HG03139 (cell line): ENCODE results near the gene PTPRJ.

ENCODE experiments used
- ATAC-seq: cut with Tn5 transposase; IDR thresholded peaks from one replicate; pipeline ENCODE4 v1.9.1; 2021; ENCODE audit not compliant: unreplicated experiment

The PTPRJ gene

DNA sequence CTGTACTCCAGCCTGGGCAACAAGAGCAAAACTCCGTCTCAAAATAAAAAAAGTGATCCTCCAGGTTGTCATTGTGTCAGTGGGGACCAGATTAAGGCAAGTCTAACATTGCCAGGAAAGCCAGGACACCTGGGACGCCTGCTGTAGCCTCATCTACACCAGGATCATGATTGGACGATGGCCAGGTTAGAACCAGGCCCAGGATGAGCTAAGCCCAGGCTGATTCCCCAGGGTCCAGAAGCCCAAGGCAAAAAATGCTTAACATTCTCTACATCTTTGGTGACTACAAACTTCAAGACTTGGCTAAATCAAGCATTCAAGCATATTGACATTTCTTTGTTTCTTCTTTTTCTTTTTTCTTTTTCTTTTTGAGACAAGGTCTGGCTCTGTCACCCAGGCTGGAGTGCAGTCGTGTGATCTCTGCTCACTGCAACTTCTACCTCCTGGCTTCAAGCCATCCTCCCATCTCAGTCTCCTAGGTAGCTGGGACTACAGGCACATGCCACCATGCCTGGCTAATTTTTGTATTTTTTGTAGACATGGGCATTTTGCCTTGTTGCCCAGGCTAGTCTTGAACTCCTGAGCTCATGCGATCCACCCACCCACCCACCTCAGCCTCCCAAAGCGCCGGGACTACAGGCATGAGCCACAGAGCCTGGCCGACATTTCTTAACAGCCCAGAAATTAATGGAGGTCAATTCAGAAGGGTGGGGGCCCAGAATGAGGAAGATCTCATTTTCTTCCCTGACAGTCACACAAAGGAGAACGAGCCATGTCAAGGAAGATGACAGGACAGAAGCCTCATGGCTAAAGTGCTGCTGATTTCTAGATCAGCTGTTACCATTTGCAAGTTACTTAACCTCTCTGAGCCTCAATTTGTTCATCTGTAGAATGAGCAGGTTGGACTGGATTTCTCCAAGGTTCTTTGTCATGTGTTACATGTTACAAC, 12.5 kb upstream of the PTPRJ start:
- no peak for ATAC-seq

DNA sequence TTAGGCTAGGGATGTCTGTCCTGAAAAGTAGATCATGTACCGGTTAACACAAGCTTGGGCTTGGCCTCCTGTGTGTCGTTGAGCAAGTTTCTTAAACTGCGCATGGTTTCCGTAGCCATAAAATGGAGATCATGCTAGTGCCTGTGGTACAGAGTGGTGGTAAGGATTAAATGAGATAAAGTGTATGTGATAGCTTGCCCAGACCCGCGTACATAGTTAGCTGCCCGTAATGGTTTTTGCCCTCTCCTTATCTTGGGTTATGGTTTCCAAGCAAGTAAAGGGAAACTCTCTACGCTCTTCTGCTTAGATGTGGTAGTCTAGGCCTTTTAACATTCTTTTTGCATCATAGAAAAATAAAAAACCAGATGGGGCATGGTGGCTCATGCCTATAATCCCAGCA, 11.0 kb upstream of the PTPRJ start:
- no peak for ATAC-seq

DNA sequence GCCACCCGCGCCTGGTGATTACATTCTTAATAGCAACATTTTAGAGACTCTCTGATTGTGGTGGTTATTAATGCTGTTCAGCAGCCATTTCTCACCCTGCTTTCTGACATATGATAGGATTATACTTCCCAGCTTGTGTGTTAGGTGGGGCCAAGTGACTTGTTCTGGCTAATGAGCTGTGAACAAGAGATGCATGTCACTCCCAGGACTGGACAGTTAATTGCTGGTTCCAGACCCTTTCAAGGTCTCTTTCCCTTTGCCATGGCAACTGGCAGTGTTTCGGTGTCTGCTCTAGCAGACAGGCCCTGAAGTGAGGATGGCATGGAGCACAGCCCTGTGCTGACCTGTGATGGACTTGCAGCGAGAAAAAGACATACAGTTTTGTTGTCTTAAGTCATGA, 8.9 kb upstream of the PTPRJ start:
- ATAC-seq: no peak

DNA sequence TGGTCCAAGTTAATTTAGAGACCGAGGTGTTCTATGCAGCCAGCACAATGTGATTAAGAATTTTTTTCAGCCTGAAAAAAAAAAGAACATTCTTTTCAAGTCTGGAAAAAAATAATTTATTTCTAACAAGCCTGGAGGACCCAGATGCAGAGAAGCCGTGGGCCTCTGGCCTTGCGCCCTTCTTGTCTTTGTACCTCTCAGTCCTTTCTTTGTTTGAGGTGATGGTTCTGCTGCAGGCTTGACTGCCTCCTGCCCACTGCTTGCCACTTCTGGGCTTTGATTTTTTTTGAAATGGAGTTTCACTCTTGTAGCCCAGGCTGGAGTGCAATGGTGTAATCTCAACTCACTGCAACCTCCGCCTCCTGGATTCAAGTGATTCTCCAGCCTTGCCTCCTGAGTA, 7.2 kb upstream of the PTPRJ start:
- no peak for ATAC-seq

DNA sequence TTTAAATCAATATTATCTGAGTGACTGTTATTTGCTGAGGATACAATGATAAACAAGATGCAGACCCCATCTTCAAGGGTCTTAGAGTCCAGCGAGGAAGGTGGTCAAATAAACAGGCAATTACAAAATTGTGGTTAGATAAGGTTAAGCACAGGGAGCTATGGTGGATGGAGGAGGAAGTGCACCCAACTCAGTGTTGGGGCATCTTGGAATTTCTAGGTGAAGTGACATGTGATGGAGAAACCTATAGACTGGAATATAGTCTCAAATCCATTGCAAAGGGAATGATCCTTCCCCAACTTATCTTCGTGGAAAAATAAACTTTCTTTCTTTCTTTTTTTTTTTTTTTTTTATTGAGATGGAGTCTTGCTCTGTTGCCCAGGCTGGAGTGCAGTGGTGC, 3.4 kb upstream of the PTPRJ start:
- ATAC-seq: no peak

DNA sequence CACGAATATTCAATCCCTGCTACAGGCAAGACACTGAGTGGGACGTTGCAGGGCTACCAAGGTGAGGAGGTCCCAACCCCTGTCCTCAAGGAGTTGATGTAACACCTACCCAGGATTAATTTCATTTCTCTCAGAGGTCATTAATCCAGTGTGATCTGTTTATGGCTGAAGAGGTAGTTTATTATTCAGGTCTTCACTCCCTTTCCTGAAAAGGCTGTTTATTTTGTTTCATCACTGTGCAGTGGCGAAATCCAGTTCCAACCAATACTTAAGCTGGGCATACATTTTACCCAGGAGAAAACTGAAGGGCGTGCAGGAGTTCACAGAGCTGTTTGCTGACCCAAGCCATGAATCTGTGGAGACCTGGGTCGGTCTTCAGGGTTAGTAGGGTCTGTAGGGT, 2.7 kb upstream of the PTPRJ start:
- no peak for ATAC-seq

DNA sequence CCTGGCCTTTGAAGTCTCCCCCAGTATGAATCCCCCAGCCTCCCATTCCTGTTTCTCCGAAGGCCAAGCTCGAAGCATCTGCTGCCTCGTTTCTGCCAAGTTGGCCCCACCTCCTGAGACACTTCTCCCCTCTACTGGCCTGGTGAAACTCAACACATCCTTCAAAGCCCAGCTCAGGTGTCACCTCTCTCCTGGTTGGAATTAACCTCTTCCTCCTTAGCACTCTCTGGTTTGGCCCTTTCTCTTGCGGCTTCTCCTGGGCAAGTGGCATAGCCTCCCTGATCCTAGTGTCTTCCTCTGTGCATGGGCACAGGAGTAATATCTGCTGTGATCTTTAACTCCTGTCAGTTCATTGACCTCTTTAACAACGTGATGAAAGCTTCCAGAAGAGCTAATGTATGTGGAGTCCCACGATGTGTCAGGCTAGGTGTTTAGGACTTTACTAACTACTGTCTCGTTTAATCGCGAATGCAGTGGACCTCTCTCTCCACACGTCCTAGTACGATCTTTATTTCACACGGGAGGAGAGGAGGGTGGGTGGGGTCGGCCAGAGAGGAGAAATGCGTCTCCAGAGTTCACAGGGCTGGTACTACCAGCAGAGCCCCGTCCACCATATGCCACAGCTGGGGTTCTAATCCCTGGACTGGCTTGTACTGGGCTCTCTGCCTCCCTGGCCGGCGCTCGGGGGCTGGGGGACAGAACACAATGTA, 826 bp upstream of the PTPRJ start:
- ATAC-seq: no peak

DNA sequence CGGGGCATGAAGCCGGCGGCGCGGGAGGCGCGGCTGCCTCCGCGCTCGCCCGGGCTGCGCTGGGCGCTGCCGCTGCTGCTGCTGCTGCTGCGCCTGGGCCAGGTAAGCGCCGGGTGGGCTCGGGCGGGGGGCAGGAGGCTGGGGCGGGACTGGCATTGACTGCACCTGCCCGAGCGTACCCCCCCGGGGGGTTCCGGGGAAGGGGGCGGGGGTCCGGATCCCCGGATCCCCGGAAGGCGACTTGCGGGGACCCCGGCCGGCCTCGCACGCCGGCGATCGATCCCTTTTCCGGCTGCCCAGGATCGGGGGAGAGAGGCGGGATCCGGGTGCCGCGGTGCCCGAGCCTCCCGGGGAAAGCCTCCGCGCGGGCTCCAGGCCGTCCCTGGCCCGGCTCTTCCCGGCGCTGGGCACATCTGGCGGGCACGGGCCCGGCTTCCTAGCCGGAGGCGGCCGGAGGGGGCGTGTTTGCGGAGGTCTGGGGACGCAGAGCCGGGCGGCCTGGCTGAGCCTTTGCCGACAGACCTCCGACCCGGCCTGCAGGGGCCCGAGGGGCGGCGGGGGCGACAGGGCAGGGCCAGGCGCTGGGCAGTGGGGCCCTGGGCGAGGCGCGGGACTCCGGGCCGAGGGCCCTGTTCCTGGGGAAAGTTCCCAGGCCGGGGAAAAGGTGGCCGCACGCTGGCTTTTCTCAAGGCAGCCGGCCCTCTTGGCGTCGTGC, 705 bp downstream of the PTPRJ start:
- peak; percentile 42 for ATAC-seq

DNA sequence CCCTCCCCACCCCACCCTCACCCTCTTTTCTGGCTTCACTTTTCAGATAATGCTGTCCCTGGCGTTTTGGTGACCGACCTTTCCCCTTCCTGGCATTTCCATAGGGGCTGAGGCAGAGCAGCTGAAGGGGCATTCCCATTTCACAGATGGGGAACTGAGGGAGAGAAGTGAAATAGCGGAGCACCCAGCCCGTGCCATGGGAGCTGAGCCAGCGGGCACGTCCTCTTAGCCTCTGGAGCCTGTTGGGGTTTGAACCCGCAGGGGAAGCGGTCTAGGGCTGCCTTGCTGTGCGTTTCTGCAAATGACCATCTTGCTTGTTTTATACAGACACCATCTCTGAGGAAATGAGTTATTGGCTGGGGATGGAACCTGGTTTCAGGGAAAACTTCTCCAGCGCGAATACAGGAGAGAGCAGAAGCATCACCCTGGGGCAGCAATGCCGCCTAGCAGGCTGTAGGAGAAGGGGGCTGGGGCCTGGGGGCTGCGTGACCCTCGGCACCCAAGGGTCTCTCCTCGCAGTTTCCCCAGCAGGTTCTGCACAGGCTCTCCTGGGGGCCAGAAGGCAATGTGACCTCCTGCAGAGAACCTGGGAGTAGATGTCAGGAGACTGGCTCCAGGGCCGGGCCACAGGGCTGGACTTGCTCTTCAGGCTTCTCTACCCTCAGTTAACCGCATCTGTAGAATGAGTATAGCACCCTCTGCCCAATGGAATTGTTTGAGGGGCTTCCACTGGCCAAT, 1.5 kb downstream of the PTPRJ start:
- ATAC-seq: no peak

DNA sequence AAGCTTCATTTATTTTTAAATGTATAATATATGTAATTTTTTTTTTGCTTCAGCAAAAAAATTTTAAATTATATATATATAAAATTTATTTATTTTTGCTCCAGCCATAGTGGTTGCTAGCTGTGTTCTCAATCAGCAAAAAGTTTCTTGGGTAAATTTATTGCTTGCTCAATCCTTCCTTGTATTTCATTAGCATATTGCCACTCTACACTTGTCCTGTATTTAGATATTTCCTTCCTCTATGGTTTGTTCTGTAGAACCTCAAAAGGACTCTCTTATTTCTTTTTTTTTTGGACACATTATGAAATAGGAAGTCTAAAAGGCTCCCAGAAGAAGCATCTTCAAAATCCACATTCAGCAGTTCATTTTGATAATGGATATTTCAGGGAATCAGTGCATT, 2.3 kb downstream of the PTPRJ start:
- ATAC-seq: no peak

DNA sequence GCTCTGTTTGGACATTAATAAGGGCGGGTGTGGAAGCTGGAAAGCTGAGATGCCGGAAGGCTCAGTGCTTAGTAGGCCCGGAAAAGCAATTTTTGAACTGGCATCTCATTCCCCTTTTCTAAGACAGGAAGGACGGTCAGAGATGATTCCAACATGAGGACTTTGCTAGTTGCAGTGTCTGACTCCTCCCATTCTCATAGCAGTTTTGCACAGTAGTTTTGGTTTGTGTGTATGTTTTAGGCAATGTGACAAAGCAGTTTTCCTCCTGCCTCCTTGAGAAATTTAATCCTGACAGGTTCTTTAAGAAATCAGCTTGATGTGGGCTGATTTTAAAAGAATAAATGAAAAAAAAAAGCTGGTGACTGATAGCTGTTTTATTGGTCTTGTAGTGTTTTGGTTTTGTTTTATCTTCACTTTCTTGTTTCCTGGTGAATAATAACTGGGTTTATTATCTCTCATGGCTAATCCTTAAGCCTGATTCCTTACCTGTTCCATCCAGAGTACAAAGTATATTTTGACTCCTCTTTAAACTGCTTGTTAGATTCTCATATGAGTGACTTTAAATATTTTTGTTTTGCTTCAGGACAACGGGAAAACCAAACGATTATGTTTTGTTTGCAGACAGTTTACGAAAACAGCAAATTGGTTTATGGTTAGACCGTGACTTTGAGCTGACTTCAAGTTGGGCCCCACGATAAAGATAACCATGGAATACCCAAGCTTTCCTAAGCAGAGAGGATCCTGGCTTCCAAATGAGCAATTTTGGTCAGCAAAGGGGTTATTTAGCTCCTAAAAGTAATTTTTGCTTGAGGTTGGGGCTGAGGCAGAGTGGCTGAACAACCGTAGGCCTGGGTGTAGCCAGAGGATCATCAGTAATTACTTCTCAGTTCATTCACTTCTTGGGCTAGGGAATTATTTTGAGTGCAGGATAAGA, 3.4 kb downstream of the PTPRJ start:
- no peak for ATAC-seq

DNA sequence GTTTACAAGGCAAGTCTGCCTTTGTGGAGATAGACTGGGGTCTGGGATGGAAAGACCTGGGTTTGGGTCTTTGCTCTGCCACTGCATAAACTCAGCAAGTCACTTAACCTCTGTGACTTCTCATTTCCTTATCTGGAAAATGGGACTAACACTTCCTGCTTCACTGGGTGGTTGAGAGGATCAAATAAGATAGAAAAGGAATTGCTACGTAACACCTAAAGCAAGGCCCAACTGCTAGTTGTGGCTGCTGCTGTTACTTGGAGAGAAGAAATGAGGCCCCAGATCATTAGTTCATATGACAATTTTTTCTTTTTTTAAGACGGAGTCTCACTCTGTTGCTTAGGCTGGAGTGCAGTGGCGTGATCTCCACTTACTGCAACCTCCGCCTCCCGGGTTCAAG, 5.9 kb downstream of the PTPRJ start:
- ATAC-seq: no peak

DNA sequence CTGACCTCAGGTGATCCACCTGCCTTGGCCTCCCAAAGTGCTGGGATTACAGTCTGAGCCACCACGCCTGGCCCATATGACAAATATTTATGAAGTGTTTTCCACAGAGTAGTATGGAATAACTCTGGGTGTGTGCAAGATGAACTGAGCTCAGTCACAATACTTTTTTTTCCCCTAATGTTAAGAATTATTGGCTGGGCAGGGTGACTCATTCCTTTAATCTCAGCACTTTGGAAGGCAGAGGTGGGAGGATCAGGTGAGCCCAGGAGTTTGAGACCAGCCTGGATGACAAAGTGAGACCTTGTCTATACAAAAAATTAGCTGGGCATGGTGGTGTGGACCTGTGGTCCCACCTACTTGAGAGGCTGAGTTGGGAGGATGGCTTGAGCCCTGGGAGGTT, 6.4 kb downstream of the PTPRJ start:
- ATAC-seq: no peak

DNA sequence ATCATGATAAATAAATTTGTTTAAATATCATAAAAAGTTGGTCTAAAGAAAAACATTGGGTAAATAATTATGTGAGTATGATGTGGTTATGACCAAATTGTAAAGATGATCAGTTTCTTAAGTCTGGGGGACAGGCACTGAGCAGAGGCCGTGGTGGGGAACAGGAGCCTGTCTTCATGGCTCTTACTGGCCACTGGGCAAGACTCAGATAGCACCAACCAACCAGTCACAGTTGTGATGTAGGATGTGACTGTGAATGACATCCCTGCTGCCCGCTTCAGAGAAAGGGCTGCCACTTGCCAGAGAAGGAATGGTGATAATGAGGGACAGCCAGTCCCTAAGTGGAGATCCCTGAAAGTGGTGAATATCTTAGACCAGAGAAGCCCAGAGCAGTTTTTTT, 7.0 kb downstream of the PTPRJ start:
- ATAC-seq: peak; percentile 51

DNA sequence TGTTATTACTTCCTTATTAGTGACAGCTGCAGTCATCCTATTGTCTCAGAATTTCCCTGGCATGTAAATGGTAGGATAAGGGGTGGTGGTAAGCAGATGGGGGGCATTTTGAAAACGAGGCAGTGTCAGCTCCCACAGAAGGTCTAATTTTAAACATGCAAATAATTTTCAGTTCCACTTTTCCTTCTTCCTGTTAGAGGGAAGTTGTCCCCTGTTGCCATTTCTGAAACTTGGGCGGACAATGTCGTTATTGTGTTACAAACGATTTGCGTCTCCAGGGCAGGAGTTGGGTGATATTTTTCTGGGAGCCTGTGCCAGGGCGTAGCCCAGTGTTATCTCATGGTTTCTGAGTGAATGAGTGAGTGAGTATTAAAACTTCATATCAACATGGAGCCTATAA, 7.4 kb downstream of the PTPRJ start:
- ATAC-seq: no peak

DNA sequence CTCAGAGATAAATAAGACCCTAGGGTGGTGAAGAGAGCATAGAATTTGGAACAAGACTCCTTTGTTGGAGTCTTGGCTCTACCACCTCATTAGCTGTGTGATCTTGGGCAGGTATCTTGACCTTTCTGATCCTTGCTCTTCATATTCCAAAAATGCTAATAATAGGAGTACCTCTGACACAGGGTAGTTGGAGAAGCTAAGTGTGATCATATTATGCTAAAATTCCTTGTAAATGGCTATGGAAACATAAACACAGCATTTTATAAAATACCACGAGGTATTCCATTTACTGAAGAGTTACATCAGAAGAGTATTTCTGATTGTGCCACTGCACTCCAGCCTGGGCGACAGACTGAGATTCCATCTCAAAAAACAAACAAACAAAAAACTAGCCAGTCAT, 9.4 kb downstream of the PTPRJ start:
- ATAC-seq: no peak

DNA sequence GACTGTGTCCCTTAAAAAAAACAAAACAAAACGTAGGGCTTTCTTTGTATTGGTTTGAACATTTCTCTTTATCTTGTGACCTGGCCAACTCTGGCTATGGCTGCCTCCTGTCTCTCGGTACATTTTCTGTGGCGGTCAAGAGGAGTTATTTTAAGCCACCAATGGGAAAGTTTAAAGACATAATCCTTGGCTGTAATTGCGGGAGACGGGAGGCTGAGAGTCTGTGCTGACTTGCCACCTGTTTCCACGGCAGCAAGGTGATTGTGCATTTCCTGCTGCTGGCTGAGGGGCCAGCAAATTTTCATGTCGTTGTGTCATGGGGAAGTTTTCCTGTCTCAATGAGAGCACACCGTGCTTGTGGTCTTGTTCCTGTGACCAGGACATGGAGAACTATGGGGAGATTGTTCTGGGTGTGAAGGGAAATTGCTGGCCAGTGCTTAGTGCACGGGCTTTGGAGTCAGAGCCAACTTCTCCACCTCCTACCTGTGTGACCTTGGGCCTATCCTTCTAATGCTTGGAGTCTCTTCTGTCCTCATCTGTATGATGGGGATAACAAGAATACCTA, 11.0 kb downstream of the PTPRJ start:
- ATAC-seq: no peak

DNA sequence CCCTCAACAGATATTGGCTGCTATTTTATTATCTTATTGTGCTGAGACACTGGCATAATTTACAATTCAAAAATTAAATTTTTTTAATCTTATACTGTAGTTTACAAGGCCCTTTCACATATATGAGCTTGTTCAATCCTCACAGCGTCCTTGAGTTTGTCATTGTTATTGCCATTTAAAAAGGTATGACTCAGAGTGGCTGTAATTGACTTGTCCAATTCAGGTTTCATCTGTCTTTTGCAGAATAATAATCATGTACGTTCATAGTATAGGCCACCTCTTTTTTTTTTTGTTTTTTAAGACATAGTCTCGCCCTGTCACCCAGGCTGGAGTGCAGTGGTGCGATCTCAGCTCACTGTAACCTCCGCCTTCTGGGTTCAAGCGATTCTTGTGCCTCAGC, 11.5 kb downstream of the PTPRJ start:
- no peak for ATAC-seq

DNA sequence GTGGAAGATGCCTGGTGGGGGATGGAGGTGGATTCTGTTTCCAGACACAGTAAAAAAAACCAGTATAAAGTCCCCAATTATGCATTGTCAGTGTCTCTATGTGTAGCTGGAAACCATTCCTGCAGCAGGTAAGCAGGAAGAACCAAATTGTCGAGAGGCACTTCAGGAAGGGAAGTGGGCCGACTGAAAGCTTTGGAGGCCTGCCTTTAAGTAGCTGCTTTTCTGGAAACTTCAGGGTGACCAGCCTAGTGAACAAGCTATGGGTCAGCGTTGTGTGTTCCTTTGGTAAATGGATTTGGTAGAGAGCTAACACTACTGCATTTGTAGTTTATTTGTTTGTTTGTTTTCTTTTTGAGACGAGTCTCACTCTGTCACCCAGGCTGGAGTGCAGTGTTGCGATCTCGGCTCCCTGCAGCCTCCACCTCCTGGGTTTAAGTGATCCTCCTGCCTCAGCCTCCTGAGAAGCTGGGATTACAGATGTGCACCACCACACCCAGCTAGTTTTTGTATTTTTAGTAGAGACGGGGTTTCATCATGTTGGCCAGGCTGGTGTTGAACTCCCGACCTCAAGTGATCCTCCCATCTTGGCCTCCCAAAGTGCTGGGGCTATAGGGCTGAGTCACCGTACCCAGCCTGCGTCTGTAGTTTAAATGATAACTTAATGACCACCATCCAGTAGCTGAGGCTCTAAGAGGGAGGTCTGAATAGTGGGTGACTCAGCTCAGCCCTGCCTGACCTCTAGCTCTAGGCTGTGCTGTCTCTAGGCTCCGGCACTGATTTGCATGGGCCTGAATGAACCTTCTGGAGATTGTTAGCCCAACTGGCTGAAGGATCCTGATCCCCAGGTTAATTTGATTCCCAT, 12.8 kb downstream of the PTPRJ start:
- ATAC-seq: no peak
